SK-N-SH (cell line): ENCODE data around the gene AKR1E2. TPM values are rescaled to one million over a fixed set of nuclear protein-coding genes. Genes with fewer than 3 reads are reported as not detected.

Experiments
- CTCF ChIA-PET: fragments of 300-600, 350-600 bp; formaldehyde crosslinking; extraction: SDS; loops from one replicate; lab custom pipeline; 2021; lab: Yijun Ruan, JAX
- POLR2A ChIA-PET: fragments of 350-600 bp; sonication (Branson Sonifier 250); formaldehyde crosslinking; extraction: SDS; loops from one replicate; lab custom pipeline; 2020; ENCODE audit warnings: antibody characterized with exemption, inconsistent platforms; lab: Yijun Ruan, JAX
- DNase-seq: peaks from one replicate; pipeline ENCODE4 v3.0.0; 2012
- H2AFZ ChIP-seq: fragments of 200-600 bp; sonication (generic); 2 replicates; pipeline ENCODE4 v1.8.1; 2016; ENCODE audit warnings: antibody characterized with exemption, mild to moderate bottlenecking, low read depth
- H3F3A ChIP-seq: fragments of 200-600 bp; sonication (generic); replicated peaks from 2 replicates; pipeline ENCODE3; 2016; ENCODE audit warnings: antibody characterized with exemption, mild to moderate bottlenecking; ENCODE audit not compliant: insufficient read depth
- H3K27ac ChIP-seq, 2 experiments: fragments of 200-500 bp in 1 of 2; fragments of 200-600 bp in 1 of 2; sonication (Bioruptor generic) in 1 of 2; sonication (generic), shearing (Covaris generic) in 1 of 2; 2 replicates each; pipeline versions ENCODE4 v1.5.1 to v1.6.1; 2014 to 2016; ENCODE audit warnings: low read depth in 2 of 2, inconsistent platforms in 1 of 2, low read length in 1 of 2, mild to moderate bottlenecking in 1 of 2, mixed read lengths in 1 of 2
- H3K27me3 ChIP-seq: fragments of 200-600 bp; sonication (generic), shearing (Covaris generic); 2 replicates; pipeline ENCODE4 v1.6.1; 2016; ENCODE audit warnings: mixed run types; ENCODE audit not compliant: insufficient read depth
- H3K36me3 ChIP-seq, 2 experiments: fragments of 200-500 bp in 1 of 2; fragments of 200-600 bp in 1 of 2; sonication (Bioruptor generic) in 1 of 2; sonication (generic) in 1 of 2; replicated peaks in 1 of 2; 2 replicates each; pipeline versions ENCODE3 to v1.5.1; 2014 to 2016; ENCODE audit warnings: low read length in 1 of 2, mild to moderate bottlenecking in 1 of 2; ENCODE audit not compliant: insufficient read depth in 2 of 2, control insufficient read depth in 1 of 2
- H3K4me1 ChIP-seq, 2 experiments: fragments of 200-500 bp in 1 of 2; fragments of 200-600 bp in 1 of 2; sonication (Bioruptor generic) in 1 of 2; sonication (generic), shearing (Covaris generic) in 1 of 2; 2 replicates each; pipeline versions ENCODE4 v1.5.1 to v1.6.1; 2014 to 2016; ENCODE audit warnings: low read depth in 1 of 2, low read length in 1 of 2, mixed run types in 1 of 2; ENCODE audit not compliant: insufficient read depth in 2 of 2, control insufficient read depth in 1 of 2
- H3K4me2 ChIP-seq: fragments of 200-600 bp; sonication (generic), shearing (Covaris generic); 2 replicates; pipeline ENCODE4 v1.6.1; 2017; ENCODE audit warnings: mixed run types
- H3K4me3 ChIP-seq, 2 experiments: fragments of 200-500 bp in 1 of 2; fragments of 200-600 bp in 1 of 2; sonication (Bioruptor generic) in 1 of 2; sonication (generic), shearing (Covaris generic) in 1 of 2; 2 replicates each; pipeline versions ENCODE4 v1.5.1 to v1.8.1; 2014 to 2016; ENCODE audit warnings: low read depth in 2 of 2, inconsistent platforms in 1 of 2, low read length in 1 of 2, mild to moderate bottlenecking in 1 of 2, mixed read lengths in 1 of 2, moderate library complexity in 1 of 2
- H3K79me2 ChIP-seq: fragments of 200-600 bp; sonication (generic); 2 replicates; pipeline ENCODE4 v1.8.1; 2017; ENCODE audit warnings: mild to moderate bottlenecking; ENCODE audit not compliant: insufficient read depth
- H3K9ac ChIP-seq: fragments of 200-600 bp; sonication (generic); 2 replicates; pipeline ENCODE4 v1.6.1; 2017; ENCODE audit warnings: mixed run types
- H3K9me2 ChIP-seq: fragments of 200-600 bp; sonication (generic); 2 replicates; pipeline ENCODE4 v1.6.1; 2017; ENCODE audit warnings: mixed run types
- H3K9me3 ChIP-seq: fragments of 200-600 bp; sonication (generic); 2 replicates; pipeline ENCODE4 v1.6.1; 2017; ENCODE audit warnings: mixed run types, mild to moderate bottlenecking, moderate library complexity
- H4K20me1 ChIP-seq: fragments of 200-600 bp; sonication (generic); 2 replicates; pipeline ENCODE4 v1.6.1; 2017; ENCODE audit warnings: mild to moderate bottlenecking, mixed run types; ENCODE audit not compliant: insufficient read depth
- CHD2 ChIP-seq: fragments of 150-350 bp; IDR thresholded peaks from 2 replicates; pipeline ENCODE4 v1.6.1; 2018; ENCODE audit warnings: low read length; ENCODE audit not compliant: partially characterized antibody
- EP300 ChIP-seq, 2 experiments: IDR thresholded peaks; 2 replicates each; pipeline versions ENCODE4 v1.4.0 to v1.6.1; 2012; ENCODE audit warnings: borderline replicate concordance in 1 of 2, low read depth in 1 of 2, low read length in 1 of 2
- FOSL2 ChIP-seq: IDR thresholded peaks from 2 replicates; pipeline ENCODE4 v1.4.0; 2012; ENCODE audit warnings: low read depth, mild to moderate bottlenecking, moderate library complexity, borderline replicate concordance
- FOXJ3 ChIP-seq: sonication (generic); formaldehyde crosslinking; IDR thresholded peaks from 2 replicates; pipeline ENCODE4 v1.5.1; 2020; ENCODE audit warnings: mild to moderate bottlenecking, missing genetic modification reagents
- FOXM1 ChIP-seq: IDR thresholded peaks from 2 replicates; pipeline ENCODE4 v1.4.0; 2012; ENCODE audit warnings: low read depth, mild to moderate bottlenecking
- GATA2 ChIP-seq: sonication (generic); formaldehyde crosslinking; IDR thresholded peaks from 2 replicates; pipeline ENCODE4 v1.5.0; 2020; ENCODE audit warnings: mild to moderate bottlenecking, missing genetic modification reagents
- JUND ChIP-seq: IDR thresholded peaks from 2 replicates; pipeline ENCODE4 v1.4.0; 2012
- MEF2A ChIP-seq: IDR thresholded peaks from 2 replicates; pipeline ENCODE4 v1.4.0; 2012; ENCODE audit warnings: low read depth, borderline replicate concordance
- MXI1 ChIP-seq: IDR thresholded peaks from 2 replicates; pipeline ENCODE4 v1.6.1; 2012; ENCODE audit warnings: mild to moderate bottlenecking, low read depth, low read length, improper control_type of control experiment
- NFIC ChIP-seq: IDR thresholded peaks from 2 replicates; pipeline ENCODE4 v1.4.0; 2012; ENCODE audit warnings: borderline replicate concordance
- NRF1 ChIP-seq: IDR thresholded peaks from 2 replicates; pipeline ENCODE4 v1.6.1; 2012; ENCODE audit warnings: low read depth, mild to moderate bottlenecking, low read length
- POLR2AphosphoS5 ChIP-seq: IDR thresholded peaks from 2 replicates; pipeline ENCODE4 v1.6.1; 2012; ENCODE audit warnings: low read depth, low read length
- RCOR1 ChIP-seq: fragments of 150-350 bp; IDR thresholded peaks from 2 replicates; pipeline ENCODE4 v1.6.1; 2017; ENCODE audit warnings: antibody characterized with exemption, low read length
- RXRA ChIP-seq: IDR thresholded peaks from 2 replicates; pipeline ENCODE4 v1.4.0; 2012; ENCODE audit warnings: low read depth, mild to moderate bottlenecking, borderline replicate concordance
- TAF1 ChIP-seq: IDR thresholded peaks from 2 replicates; pipeline ENCODE4 v1.6.1; 2012; ENCODE audit warnings: low read depth, mild to moderate bottlenecking, low read length, moderate library complexity, borderline replicate concordance
- TCF12 ChIP-seq: IDR thresholded peaks from 2 replicates; pipeline ENCODE4 v1.4.0; 2012
- WGBS: methylation state at CpG from one replicate; pipeline ENCODE4 v1.1.6; 2017; ENCODE audit warnings: low lambda C conversion rate; 5-methylcytosine and 5-hydroxymethylcytosine counted together
- polyA plus RNA-seq, 3 experiments: library from polyadenylated mRNA; depleted of rRNA; stranded (reverse); fragments of >200 nt; gene quantifications; 2 replicates each; pipeline ENCODE4 v1.2.3, GENCODE V29; 2012
- TF ChIP-seq, protein P1 (sequence below): IDR thresholded peaks from 2 replicates; pipeline ENCODE4 v1.4.0; 2012; ENCODE audit warnings: low read depth, borderline replicate concordance
- TF ChIP-seq, protein P2 (sequence below): IDR thresholded peaks from 2 replicates; pipeline ENCODE4 v1.6.1; 2012; ENCODE audit warnings: mild to moderate bottlenecking, low read depth, low read length, moderate library complexity
- TF ChIP-seq, protein P3 (sequence below): fragments of 200-600 bp; sonication (generic); IDR thresholded peaks from 2 replicates; pipeline ENCODE4 v1.6.1; 2017; ENCODE audit warnings: antibody characterized with exemption, mild to moderate bottlenecking, moderate library complexity
- TF ChIP-seq, protein P4 (sequence below): fragments of 150-350 bp; IDR thresholded peaks from 2 replicates; pipeline ENCODE4 v1.6.1; 2016; ENCODE audit warnings: mild to moderate bottlenecking, low read depth, low read length

Gene AKR1E2
- polyA plus RNA-seq, 1 of the 3 experiments (the other 2 are of a cell fraction) = 5.8 TPM

DNA sequence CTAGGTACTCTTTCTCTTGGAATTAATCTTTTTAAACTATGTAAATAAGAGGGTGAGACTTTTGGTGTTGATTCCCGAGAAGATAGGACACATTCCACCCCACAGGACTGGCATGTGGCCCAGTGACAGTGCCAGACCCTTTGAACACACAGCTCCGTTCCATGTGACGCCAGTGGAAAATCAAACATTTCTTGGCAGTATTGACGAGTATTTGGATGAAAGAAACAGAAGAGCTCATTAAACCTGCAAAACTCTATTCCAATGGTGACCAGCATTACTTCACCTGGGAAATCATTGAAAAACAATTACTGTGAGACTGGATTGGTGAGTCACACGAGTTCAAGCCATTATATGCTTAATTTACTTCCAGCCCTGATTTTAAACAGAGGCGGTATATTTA, 25.8 kb downstream of the AKR1E2 start:
- ChIA-PET CTCF (interaction anchor here (0.9 to 6.4 kb wide), 8 partner anchors 8 to 582 kb away, joined by 3 to 114 read pairs (median 4); partner anchors contain the start of gene AKR1C3), POLR2A (interaction anchor here (0.9 kb wide), 1 partner anchor 13 kb away, joined by 3 read pairs; no protein-coding TSS in a partner anchor)
- H2AFZ ChIP-seq = no peak overlapping the region
- no peaks in the 10 kb centered on the region for H3K36me3 ChIP-seq
- H4K20me1 ChIP-seq = no peaks in the 10 kb centered on the region
- H3K27ac ChIP-seq = no peak overlapping the region
- peaks cover 3 to 13% of the 10 kb centered on the region in 2 experiments; a peak in 2 of 4 replicates for H3K4me1 ChIP-seq
- H3K4me3 ChIP-seq = no peak overlapping the region
- WGBS = 88% methylated on average over 6 of the region's 6 CpGs
- H3K79me2 ChIP-seq = no peaks in the 10 kb centered on the region
- H3K9ac ChIP-seq = no peak overlapping the region
- H3K27me3 ChIP-seq = no peaks in the 10 kb centered on the region
- H3K4me2 ChIP-seq = no peak overlapping the region
- peaks cover 11% of the 10 kb centered on the region for H3F3A ChIP-seq
- H3K9me3 ChIP-seq = no peaks in the 10 kb centered on the region
- no peak for DNase-seq
- no peaks in the 10 kb centered on the region for H3K9me2 ChIP-seq
- TF ChIP-seq TCF12 (no peak), RCOR1 (no peak), RXRA (no peak), MEF2A (no peak), NRF1 (no peak), POLR2AphosphoS5 (no peak), FOXJ3 (CRISPR knock-in tag) (no peak), NFIC (no peak), JUND (no peak)
- TF ChIP-seq, protein P1, sequence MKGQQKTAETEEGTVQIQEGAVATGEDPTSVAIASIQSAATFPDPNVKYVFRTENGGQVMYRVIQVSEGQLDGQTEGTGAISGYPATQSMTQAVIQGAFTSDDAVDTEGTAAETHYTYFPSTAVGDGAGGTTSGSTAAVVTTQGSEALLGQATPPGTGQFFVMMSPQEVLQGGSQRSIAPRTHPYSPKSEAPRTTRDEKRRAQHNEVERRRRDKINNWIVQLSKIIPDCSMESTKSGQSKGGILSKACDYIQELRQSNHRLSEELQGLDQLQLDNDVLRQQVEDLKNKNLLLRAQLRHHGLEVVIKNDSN = no peak
- TF ChIP-seq, protein P2, sequence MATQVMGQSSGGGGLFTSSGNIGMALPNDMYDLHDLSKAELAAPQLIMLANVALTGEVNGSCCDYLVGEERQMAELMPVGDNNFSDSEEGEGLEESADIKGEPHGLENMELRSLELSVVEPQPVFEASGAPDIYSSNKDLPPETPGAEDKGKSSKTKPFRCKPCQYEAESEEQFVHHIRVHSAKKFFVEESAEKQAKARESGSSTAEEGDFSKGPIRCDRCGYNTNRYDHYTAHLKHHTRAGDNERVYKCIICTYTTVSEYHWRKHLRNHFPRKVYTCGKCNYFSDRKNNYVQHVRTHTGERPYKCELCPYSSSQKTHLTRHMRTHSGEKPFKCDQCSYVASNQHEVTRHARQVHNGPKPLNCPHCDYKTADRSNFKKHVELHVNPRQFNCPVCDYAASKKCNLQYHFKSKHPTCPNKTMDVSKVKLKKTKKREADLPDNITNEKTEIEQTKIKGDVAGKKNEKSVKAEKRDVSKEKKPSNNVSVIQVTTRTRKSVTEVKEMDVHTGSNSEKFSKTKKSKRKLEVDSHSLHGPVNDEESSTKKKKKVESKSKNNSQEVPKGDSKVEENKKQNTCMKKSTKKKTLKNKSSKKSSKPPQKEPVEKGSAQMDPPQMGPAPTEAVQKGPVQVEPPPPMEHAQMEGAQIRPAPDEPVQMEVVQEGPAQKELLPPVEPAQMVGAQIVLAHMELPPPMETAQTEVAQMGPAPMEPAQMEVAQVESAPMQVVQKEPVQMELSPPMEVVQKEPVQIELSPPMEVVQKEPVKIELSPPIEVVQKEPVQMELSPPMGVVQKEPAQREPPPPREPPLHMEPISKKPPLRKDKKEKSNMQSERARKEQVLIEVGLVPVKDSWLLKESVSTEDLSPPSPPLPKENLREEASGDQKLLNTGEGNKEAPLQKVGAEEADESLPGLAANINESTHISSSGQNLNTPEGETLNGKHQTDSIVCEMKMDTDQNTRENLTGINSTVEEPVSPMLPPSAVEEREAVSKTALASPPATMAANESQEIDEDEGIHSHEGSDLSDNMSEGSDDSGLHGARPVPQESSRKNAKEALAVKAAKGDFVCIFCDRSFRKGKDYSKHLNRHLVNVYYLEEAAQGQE = no peak

DNA sequence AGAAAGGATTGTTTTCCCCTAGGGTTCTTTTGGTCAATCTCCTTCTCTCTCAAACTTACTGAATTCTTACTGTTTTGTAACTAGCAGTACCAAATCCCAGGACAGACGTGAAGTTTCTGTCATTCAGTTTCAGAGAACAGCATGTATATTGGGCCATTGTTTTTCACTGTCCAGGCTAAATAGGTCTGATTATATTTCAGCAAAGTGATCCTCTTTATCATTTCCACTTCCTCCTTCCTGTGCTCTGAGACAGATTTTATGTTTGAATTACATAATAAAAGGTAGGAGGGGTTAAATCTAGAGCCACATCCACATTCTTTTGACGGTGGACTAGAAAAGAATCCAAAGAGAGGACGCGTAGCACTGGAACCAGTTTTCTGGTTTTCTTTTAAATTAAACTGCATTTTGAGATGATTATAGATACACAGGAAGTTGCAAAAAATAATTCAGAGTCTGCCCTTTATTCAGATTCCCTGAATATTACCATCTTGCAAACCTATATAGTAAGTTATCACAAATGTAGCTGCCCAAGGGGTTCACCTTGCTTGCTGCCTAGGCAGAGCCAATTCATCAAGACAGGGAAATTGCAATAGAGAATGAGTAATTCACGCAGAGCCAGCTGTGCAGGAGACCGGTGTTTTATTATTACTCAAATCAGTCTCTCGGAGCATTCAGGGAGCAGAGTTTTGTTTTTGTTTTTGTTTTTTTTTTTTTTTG, 40.1 kb downstream of the AKR1E2 start:
- POLR2A ChIA-PET = no interaction called here
- Histone ChIP-seq H3K79me2 (no peaks in the 10 kb centered on the region), H3K27me3 (no peaks in the 10 kb centered on the region), H3K4me1 (no peaks in the 10 kb centered on the region), H3K27ac (no peak overlapping the region), H4K20me1 (no peaks in the 10 kb centered on the region), H3F3A (no peaks in the 10 kb centered on the region), H3K9ac (no peak overlapping the region), H3K4me3 (no peak overlapping the region), H3K9me3 (no peaks in the 10 kb centered on the region), H3K4me2 (no peak overlapping the region), H3K36me3 (no peaks in the 10 kb centered on the region), H3K9me2 (no peaks in the 10 kb centered on the region), H2AFZ (no peak overlapping the region)
- WGBS = 74% methylated on average over 7 of the region's 7 CpGs
- CTCF ChIA-PET = interaction anchor here (2.1 kb wide), 1 partner anchor 16 kb away, joined by 9 read pairs; no protein-coding TSS in a partner anchor
- DNase-seq = no peak
- TF ChIP-seq NRF1 = no peak
- no peak for TF ChIP-seq EP300 (IDR thresholded peaks at IDR 0.05; ENCODE audit: borderline replicate concordance in 1 of 2, low read depth in 1 of 2, low read length in 1 of 2)
- no peak for TF ChIP-seq TCF12
- no peak for TF ChIP-seq FOSL2
- TF ChIP-seq, protein P3, sequence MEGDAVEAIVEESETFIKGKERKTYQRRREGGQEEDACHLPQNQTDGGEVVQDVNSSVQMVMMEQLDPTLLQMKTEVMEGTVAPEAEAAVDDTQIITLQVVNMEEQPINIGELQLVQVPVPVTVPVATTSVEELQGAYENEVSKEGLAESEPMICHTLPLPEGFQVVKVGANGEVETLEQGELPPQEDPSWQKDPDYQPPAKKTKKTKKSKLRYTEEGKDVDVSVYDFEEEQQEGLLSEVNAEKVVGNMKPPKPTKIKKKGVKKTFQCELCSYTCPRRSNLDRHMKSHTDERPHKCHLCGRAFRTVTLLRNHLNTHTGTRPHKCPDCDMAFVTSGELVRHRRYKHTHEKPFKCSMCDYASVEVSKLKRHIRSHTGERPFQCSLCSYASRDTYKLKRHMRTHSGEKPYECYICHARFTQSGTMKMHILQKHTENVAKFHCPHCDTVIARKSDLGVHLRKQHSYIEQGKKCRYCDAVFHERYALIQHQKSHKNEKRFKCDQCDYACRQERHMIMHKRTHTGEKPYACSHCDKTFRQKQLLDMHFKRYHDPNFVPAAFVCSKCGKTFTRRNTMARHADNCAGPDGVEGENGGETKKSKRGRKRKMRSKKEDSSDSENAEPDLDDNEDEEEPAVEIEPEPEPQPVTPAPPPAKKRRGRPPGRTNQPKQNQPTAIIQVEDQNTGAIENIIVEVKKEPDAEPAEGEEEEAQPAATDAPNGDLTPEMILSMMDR = no peak
- TF ChIP-seq MXI1 = no peak
- TF ChIP-seq, protein P4, sequence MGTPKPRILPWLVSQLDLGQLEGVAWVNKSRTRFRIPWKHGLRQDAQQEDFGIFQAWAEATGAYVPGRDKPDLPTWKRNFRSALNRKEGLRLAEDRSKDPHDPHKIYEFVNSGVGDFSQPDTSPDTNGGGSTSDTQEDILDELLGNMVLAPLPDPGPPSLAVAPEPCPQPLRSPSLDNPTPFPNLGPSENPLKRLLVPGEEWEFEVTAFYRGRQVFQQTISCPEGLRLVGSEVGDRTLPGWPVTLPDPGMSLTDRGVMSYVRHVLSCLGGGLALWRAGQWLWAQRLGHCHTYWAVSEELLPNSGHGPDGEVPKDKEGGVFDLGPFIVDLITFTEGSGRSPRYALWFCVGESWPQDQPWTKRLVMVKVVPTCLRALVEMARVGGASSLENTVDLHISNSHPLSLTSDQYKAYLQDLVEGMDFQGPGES = no peak
- TF ChIP-seq GATA2 (CRISPR knock-in tag) = no peak
- TF ChIP-seq FOXJ3 (CRISPR knock-in tag) = no peak
- no peak for TF ChIP-seq CHD2
- TF ChIP-seq POLR2AphosphoS5 = no peak
- TF ChIP-seq FOXM1 = no peak
- TF ChIP-seq TAF1 = no peak
- no peak for TF ChIP-seq MEF2A
